Gastrocnemius medialis (tissue), 4 donors: ENCODE measurements around the gene RABEP2.

Experiments used
- CTCF ChIP-seq, 5 experiments: fragments of 450-650 bp in 3 of 5; fragments of 200-600 bp in 2 of 5; sonication (generic) in 2 of 5; IDR thresholded peaks in 4 of 5; conservative IDR thresholded peaks in 1 of 5; 1 replicate in 4 of 5; 2 replicates in 1 of 5; pipeline ENCODE4 v1.5.1; 2016 to 2019; ENCODE audit warnings: antibody characterized with exemption in 5 of 5, mild to moderate bottlenecking in 3 of 5, moderate library complexity in 3 of 5
- POLR2A ChIP-seq, 2 donors: fragments of 450-650 bp; IDR thresholded peaks; one replicate each; pipeline ENCODE4 v1.6.1; 2017; ENCODE audit warnings: antibody characterized with exemption in 2 of 2, mild to moderate bottlenecking in 2 of 2, moderate library complexity in 2 of 2

- TF ChIP-seq CTCF (IDR thresholded peaks at IDR 0.05 in 4 of 5, conservative IDR thresholded peaks at IDR 0.05 in 1 of 5) (no peak), POLR2A (IDR thresholded peaks at IDR 0.05) (no peak)
Measured at GRCh38 chr16:28931801-28932225, 6.8 kb upstream of the RABEP2 start, which contains the start of gene CD19.
